ENCODE data around the gene SHB.

- TF ChIP-seq CTCF (IDR thresholded peaks at IDR 0.05) (no peak), POLR2A (IDR thresholded peaks at IDR 0.05) (no peak)
These were observed 148.4 kb downstream of the SHB start for GRCh38 chr9:37920471-37921167.

All from lower leg skin (tissue), 3 donors.